ENCODE results near the gene SIMC1.
"Not testable (repeated sequence)": the region's sequence is repeated elsewhere in the genome, so short reads cannot be mapped to it uniquely, and the experiment has no call there.

- TF ChIP-seq CTCF (IDR thresholded peaks at IDR 0.05; ENCODE audit: extremely low read depth in 1 of 2, insufficient read depth in 1 of 2, low read depth in 1 of 2, low read length in 2 of 2); JUN (IDR thresholded peaks at IDR 0.05; ENCODE audit: borderline replicate concordance, insufficient read depth, insufficient read length, low read depth); POLR2A (IDR thresholded peaks at IDR 0.05; ENCODE audit: low read depth, low read length): not testable (repeated sequence)
Observed at GRCh38 chr5:176199803-176200399, 38.3 kb upstream of the SIMC1 start.

Measured in endothelial cell of umbilical vein (primary cell).